SU-DHL-6 (cell line): ENCODE data around the gene MICOS13.

Source experiments
- CTCF ChIP-seq: fragments of 200-600 bp; sonication (generic); IDR thresholded peaks from one replicate; pipeline ENCODE4 v1.5.1; 2017; ENCODE audit warnings: antibody characterized with exemption, mild to moderate bottlenecking, low read length, moderate library complexity; ENCODE audit not compliant: insufficient read depth, poor library complexity, severe bottlenecking
- EZH2phosphoT487 ChIP-seq: fragments of 200-600 bp; sonication (generic), shearing (Covaris generic); conservative IDR thresholded peaks from 2 replicates; pipeline ENCODE4 v1.6.1; 2018; ENCODE audit warnings: mild to moderate bottlenecking, antibody characterized with exemption, low read length, moderate library complexity, mixed read lengths

- TF ChIP-seq CTCF (no peak), EZH2phosphoT487 (no peak)
These were observed 10.9 kb upstream of the MICOS13 start for GRCh38 chr19:5690955-5691821.
